ENCODE measurements around the gene PCNX2. TPM values are rescaled to one million over a fixed set of nuclear protein-coding genes. Genes with fewer than 3 reads are reported as not detected.

PCNX2 gene
- total and polyA plus RNA-seq, 2 of the 13 experiments (the other 11 are each of a cell fraction or from before 2014, with no cell fraction given): 0.11 to 0.42 TPM

- TF ChIP-seq, protein P1, sequence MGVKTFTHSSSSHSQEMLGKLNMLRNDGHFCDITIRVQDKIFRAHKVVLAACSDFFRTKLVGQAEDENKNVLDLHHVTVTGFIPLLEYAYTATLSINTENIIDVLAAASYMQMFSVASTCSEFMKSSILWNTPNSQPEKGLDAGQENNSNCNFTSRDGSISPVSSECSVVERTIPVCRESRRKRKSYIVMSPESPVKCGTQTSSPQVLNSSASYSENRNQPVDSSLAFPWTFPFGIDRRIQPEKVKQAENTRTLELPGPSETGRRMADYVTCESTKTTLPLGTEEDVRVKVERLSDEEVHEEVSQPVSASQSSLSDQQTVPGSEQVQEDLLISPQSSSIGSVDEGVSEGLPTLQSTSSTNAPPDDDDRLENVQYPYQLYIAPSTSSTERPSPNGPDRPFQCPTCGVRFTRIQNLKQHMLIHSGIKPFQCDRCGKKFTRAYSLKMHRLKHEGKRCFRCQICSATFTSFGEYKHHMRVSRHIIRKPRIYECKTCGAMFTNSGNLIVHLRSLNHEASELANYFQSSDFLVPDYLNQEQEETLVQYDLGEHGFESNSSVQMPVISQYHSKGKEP (CRISPR knock-in tag; IDR thresholded peaks at IDR 0.05): no peak
- TF ChIP-seq SETDB1 (CRISPR knock-in tag; IDR thresholded peaks at IDR 0.05; ENCODE audit: borderline replicate concordance): no peak
- TF ChIP-seq ZNF136 (CRISPR knock-in tag; IDR thresholded peaks at IDR 0.05; ENCODE audit: low read depth): no peak
These were observed 37.6 kb upstream of the PCNX2 start (continued) for GRCh38 chr1:233333086-233333485.

DNA sequence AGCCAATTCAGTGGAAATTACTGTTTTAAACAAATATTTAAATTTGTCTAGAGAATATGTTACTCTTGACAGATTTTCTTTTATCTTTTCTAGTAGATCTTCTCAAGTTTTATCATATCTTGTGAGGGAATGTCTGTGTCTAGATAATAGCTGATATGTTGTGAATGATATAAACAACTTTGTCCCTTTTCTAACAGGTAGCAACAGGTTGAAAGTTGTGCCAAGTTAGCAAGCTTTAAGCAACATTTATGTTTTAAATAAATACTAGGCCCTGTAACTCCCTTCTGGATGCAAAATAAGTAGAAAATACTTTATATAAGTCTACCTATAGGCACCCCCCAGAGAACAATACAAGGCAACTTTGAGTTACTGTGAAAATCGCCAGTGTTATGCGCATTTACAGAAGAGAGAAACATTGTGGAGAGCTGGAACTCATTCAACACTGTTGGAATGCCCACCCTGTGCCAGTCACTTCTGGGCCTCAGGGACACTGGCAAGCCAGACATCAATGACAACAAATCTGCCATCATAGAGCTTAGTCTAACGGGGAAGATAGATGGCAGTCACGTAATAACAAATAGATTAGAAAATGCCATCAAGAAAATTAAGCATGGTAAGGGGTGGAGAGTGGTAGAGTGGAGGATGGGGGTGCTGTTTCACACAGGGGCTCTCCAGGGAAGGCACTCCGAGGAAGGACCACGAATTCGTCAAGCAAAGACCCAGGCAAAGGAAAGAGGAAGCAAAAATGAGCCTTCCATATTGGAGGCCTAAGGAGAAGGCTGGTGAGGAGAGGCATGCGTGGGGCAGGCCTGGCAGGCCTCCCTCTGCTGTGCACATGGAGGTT, 36.4 kb upstream of the PCNX2 start:
- H3K4me2 ChIP-seq (ENCODE audit: low read depth, low read length): no peak overlapping the region

More for the DNA sequence above, 36.4 kb upstream of the PCNX2 start:
- Histone ChIP-seq H3K4me3 (replicated peaks in 1 of 3; ENCODE audit: insufficient read depth in 1 of 3, low read depth in 2 of 3, low read length in 3 of 3) (no peak overlapping the region), H3K27me3 (ENCODE audit: control insufficient read depth in 1 of 2, insufficient read depth in 2 of 2, low read length in 2 of 2) (no peaks in the 10 kb centered on the region), H3K36me3 (replicated peaks in 1 of 2; ENCODE audit: control insufficient read depth in 1 of 2, insufficient read depth in 2 of 2, low read length in 2 of 2) (no peaks in the 10 kb centered on the region), H3K4me1 (ENCODE audit: insufficient read depth, low read length) (no peaks in the 10 kb centered on the region), H3K27ac (ENCODE audit: extremely low read length, insufficient read depth, low read length) (no peak overlapping the region), H3K9me3 (ENCODE audit: low read length) (no peaks in the 10 kb centered on the region), H2AFZ (ENCODE audit: low read length) (no peak overlapping the region), H4K20me1 (ENCODE audit: insufficient read depth, low read length) (no peaks in the 10 kb centered on the region), H3K9ac (ENCODE audit: insufficient read depth, low read depth, low read length) (no peak overlapping the region), H3K79me2 (ENCODE audit: insufficient read depth, low read length) (no peaks in the 10 kb centered on the region)
- in situ Hi-C loops (cut with HindIII; ENCODE audit: extremely low pct_ligation_motif_present, low pct_unique_long_range_greater_than_20kb): no loop called here
- WGBS (ENCODE audit: low lambda C conversion rate): 2% methylated on average over 8 of the region's 8 CpGs
- BruUV-seq (replicated peaks): no TSS peak
- no peak for TF ChIP-seq PHB2 (IDR thresholded peaks at IDR 0.05; ENCODE audit: partially characterized antibody)
- DNase-seq (ENCODE audit: low spot score): no peak
- intact Hi-C loops (cut with micrococcal nuclease; ENCODE audit: unreplicated experiment): no loop called here
- POLR2A ChIA-PET: no interaction called here
- CTCF ChIA-PET (ENCODE audit: low intra/inter-chr PET ratio, low total read pairs): no interaction called here
- ATAC-seq: no peak
- no peak for FAIRE-seq
